Head of caudate nucleus (tissue), 42 donors: ENCODE results near the gene CDH4.

Experiments used
- DNase-seq, 42 donors: peaks; one replicate each; pipeline versions ENCODE4 v3.0.0 to v3.0.0-alpha.2; 2020 to 2021; ENCODE audit warnings: mixed read lengths in 7 of 42
- intact Hi-C: fragments of 100-400 bp; cut with DNase I; formaldehyde crosslinking; loops from one replicate; pipeline ENCODE4 v1.15.0; 2022

CDH4 gene

GRCh38 chr20:61897401-61898295 lies 645.6 kb downstream of the CDH4 start:
- intact Hi-C loops = no loop called here
- no peak for DNase-seq

GRCh38 chr20:61898405-61898804 lies 646.3 kb downstream of the CDH4 start:
- no peak for DNase-seq
- intact Hi-C loops = no loop called here

GRCh38 chr20:61900011-61900944 lies 648.2 kb downstream of the CDH4 start:
- intact Hi-C loops = no loop called here

GRCh38 chr20:61900945-61901293 lies 648.9 kb downstream of the CDH4 start:
- DNase-seq = no peak
- intact Hi-C loops = no loop called here

More at GRCh38 chr20:61900011-61900944, 648.2 kb downstream of the CDH4 start:
- peak in 33 of 42 donors; percentile 17 to 72 (median 44) for DNase-seq

- intact Hi-C loops = no loop called here
- DNase-seq = no peak
Observed at GRCh38 chr20:61901392-61902220, 649.5 kb downstream of the CDH4 start.

- intact Hi-C loops = no loop called here
- no peak for DNase-seq
Observed at GRCh38 chr20:61902221-61902869, 650.3 kb downstream of the CDH4 start.

GRCh38 chr20:61903575-61904340 lies 651.7 kb downstream of the CDH4 start:
- DNase-seq = no peak
- intact Hi-C loops = no loop called here

- DNase-seq = no peak
- intact Hi-C loops = no loop called here
Observed at GRCh38 chr20:61904456-61904855, 652.4 kb downstream of the CDH4 start.

- intact Hi-C loops = no loop called here
- no peak for DNase-seq
Observed at GRCh38 chr20:61905781-61906523, 653.9 kb downstream of the CDH4 start.

- DNase-seq = no peak
- intact Hi-C loops = no loop called here
Observed at GRCh38 chr20:61907081-61907891, 655.2 kb downstream of the CDH4 start.

GRCh38 chr20:61908057-61909026 lies 656.3 kb downstream of the CDH4 start:
- DNase-seq = no peak
- intact Hi-C loops = no loop called here

GRCh38 chr20:61909028-61909427 lies 657.0 kb downstream of the CDH4 start:
- intact Hi-C loops = no loop called here
- DNase-seq = no peak

- intact Hi-C loops = no loop called here
- no peak for DNase-seq
Observed at GRCh38 chr20:61909821-61910220, 657.8 kb downstream of the CDH4 start.

GRCh38 chr20:61911824-61912223 lies 659.8 kb downstream of the CDH4 start:
- intact Hi-C loops = no loop called here
- DNase-seq = no peak
